H1 (cell line): ENCODE data around the gene PRR29. TPM values are rescaled to one million over a fixed set of nuclear protein-coding genes. Genes with fewer than 3 reads are reported as not detected.

Source experiments
- EP300 ChIP-seq, 2 experiments: IDR thresholded peaks; 1 replicate in 1 of 2; 2 replicates in 1 of 2; pipeline ENCODE4 v1.6.1; 2011 to 2012; ENCODE audit warnings: low read depth in 2 of 2, low read length in 2 of 2, mild to moderate bottlenecking in 2 of 2, borderline replicate concordance in 1 of 2, inconsistent platforms in 1 of 2, moderate library complexity in 1 of 2
- KDM5A ChIP-seq: fragments of 200-600 bp; IDR thresholded peaks from 2 replicates; pipeline ENCODE4 v1.7.1; 2012; ENCODE audit warnings: mild to moderate bottlenecking, low read length, inconsistent platforms, mixed read lengths
- NANOG ChIP-seq: IDR thresholded peaks from 2 replicates; pipeline ENCODE4 v1.6.1; 2011; ENCODE audit warnings: low read length, low read depth, mild to moderate bottlenecking, inconsistent platforms; ENCODE audit not compliant: insufficient read depth, poor library complexity, severe bottlenecking
- TBP ChIP-seq: IDR thresholded peaks from 2 replicates; pipeline ENCODE4 v1.6.1; 2011; ENCODE audit warnings: low read depth, low read length, improper control_type of control experiment
- TEAD4 ChIP-seq: IDR thresholded peaks from 2 replicates; pipeline ENCODE4 v1.6.1; 2012; ENCODE audit warnings: low read depth, low read length, inconsistent platforms, mixed read lengths
- USF2 ChIP-seq: IDR thresholded peaks from 2 replicates; pipeline ENCODE4 v1.6.1; 2011; ENCODE audit warnings: low read length, improper control_type of control experiment
- polyA plus RNA-seq, 7 experiments: library from polyadenylated mRNA; depleted of rRNA in 3 of 7; stranded (reverse) in 5 of 7; unstranded in 2 of 7; fragments of >200 nt in 5 of 7; fragments of 200-250 nt in 2 of 7; gene quantifications; 1 replicate in 5 of 7; 2 replicates in 1 of 7; 4 replicates in 1 of 7; pipeline versions ENCODE4 v1.2.1 to v1.2.3, GENCODE V29; 2011 to 2013; ENCODE audit warnings: missing spikeins in 2 of 7, mixed read lengths in 2 of 7
- total RNA-seq: library from RNA; stranded (reverse); fragmentation: NEBNext Ultra II Directional; extraction: Animal tissue kit (Norgen Biotek cat#: 25700); gene quantifications from 2 replicates; pipeline ENCODE4 v1.2.1, GENCODE V29; 2021

Gene PRR29
- total and polyA plus RNA-seq, 2 of the 8 experiments (the other 6 are each of a cell fraction or from before 2014, with no cell fraction given), result 0.67 to 0.83 TPM

DNA sequence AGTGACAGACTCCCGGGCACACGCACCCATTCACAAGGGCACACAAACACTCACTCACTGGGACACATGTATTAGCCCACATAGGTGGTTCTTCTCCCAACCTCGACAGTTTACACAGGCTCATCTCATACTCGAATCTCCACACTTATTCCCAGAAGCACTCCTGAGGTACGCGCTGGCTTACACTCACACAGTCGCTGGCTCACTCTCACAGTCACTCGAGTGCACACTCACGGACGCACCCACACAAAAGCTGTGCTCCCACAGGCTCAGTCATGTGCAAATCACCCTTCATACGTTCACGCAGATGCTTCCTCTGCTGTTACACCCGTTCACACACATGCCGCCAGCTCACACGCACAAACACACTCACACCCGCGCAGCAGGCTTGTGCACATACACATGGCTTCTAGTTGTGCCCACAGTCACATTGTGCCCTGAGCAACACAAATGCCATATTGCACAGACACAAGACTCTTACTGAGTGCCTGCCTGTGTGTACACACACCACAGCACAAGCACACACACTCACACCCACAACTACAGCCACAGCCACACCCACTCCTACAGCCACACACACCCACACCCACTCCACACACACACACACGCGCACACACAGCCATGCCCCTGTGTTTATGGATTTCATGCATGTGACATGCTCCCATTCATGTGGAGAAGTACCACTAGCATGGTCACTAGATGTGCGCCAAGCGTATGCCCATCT lies 8.4 kb upstream of the PRR29 start (continued):
- TF ChIP-seq KDM5A (no peak), NANOG (no peak), TBP (no peak), USF2 (no peak), EP300 (IDR thresholded peaks at IDR 0.05; ENCODE audit: borderline replicate concordance in 1 of 2, low read depth in 2 of 2, low read length in 2 of 2) (no peak), TEAD4 (no peak)
